CD4-positive, alpha-beta T cell (primary cell): ENCODE measurements around the gene NLGN1. TPM values are rescaled to one million over a fixed set of nuclear protein-coding genes. Genes with fewer than 3 reads are reported as not detected.

Experiments used
- ATAC-seq: fragments of 200-7000 bp; cut with Tn5 transposase; one replicate; pipeline ENCODE4 v1.10.0; 2022; ENCODE audit warnings: mild to moderate bottlenecking; ENCODE audit not compliant: poor library complexity
- CTCF ChIA-PET: fragments of 350-600 bp; sonication (Branson Sonifier 250); formaldehyde crosslinking; loops from one replicate; lab custom pipeline; 2021; ENCODE audit warnings: antibody characterized with exemption, inconsistent platforms; lab: Charles Lee
- POLR2A ChIA-PET: fragments of 350-600 bp; sonication (Branson Sonifier 250); formaldehyde crosslinking; loops from one replicate; lab custom pipeline; 2021; ENCODE audit warnings: antibody characterized with exemption, inconsistent platforms; lab: Charles Lee
- DNase-seq, 14 experiments: peaks; one replicate each; pipeline ENCODE4 v3.0.0-alpha.2; 2013 to 2020; ENCODE audit warnings: mixed read lengths in 2 of 14
- H3K27ac ChIP-seq, 2 donors: one replicate each; pipeline versions ENCODE4 v1.5.1 to v1.7.0; 2013; ENCODE audit warnings: low read length in 2 of 2, low read depth in 1 of 2, mild to moderate bottlenecking in 1 of 2
- H3K27me3 ChIP-seq, 2 experiments: 1 replicate in 1 of 2; 2 replicates in 1 of 2; pipeline versions ENCODE4 v1.6.1 to v1.7.0; 2013; ENCODE audit warnings: low read length in 2 of 2, control low read depth in 1 of 2, mild to moderate bottlenecking in 1 of 2, moderate library complexity in 1 of 2; ENCODE audit not compliant: insufficient read depth in 2 of 2, control insufficient read depth in 1 of 2
- H3K36me3 ChIP-seq: one replicate; pipeline ENCODE4 v1.6.1; 2013; ENCODE audit warnings: low read length, control low read depth; ENCODE audit not compliant: insufficient read depth
- H3K4me1 ChIP-seq: one replicate; pipeline ENCODE4 v1.6.1; 2013; ENCODE audit warnings: low read length, control low read depth; ENCODE audit not compliant: insufficient read depth
- H3K4me3 ChIP-seq: one replicate; pipeline ENCODE4 v1.5.1; 2013; ENCODE audit warnings: mild to moderate bottlenecking, low read length, moderate library complexity
- H3K9me3 ChIP-seq, 2 experiments: 1 replicate in 1 of 2; 2 replicates in 1 of 2; pipeline versions ENCODE4 v1.6.1 to v1.7.0; 2013; ENCODE audit warnings: low read length in 2 of 2, mild to moderate bottlenecking in 2 of 2, control low read depth in 1 of 2, moderate library complexity in 1 of 2; ENCODE audit not compliant: control insufficient read depth in 1 of 2, insufficient read depth in 1 of 2
- H3K27ac Mint-ChIP-seq: one replicate; pipeline ENCODE4 v1.8.0; 2020; ENCODE audit warnings: mixed read lengths
- H3K27me3 Mint-ChIP-seq: one replicate; pipeline ENCODE4 v1.8.0; 2021; ENCODE audit warnings: mixed read lengths
- H3K36me3 Mint-ChIP-seq: one replicate; pipeline ENCODE4 v1.8.0; 2021; ENCODE audit warnings: low read depth, mixed read lengths
- H3K4me1 Mint-ChIP-seq: one replicate; pipeline ENCODE4 v1.8.0; 2021; ENCODE audit warnings: low read depth, mixed read lengths
- H3K4me3 Mint-ChIP-seq: one replicate; pipeline ENCODE4 v1.8.0; 2020; ENCODE audit warnings: mild to moderate bottlenecking, mixed read lengths
- H3K9me3 Mint-ChIP-seq: one replicate; pipeline ENCODE4 v1.8.0; 2020; ENCODE audit warnings: mixed read lengths
- intact Hi-C, 2 experiments: fragments of 100-400 bp; cut with DNase I in 1 of 2; cut with micrococcal nuclease in 1 of 2; formaldehyde crosslinking; loops; one replicate each; pipeline versions ENCODE4 v1.15.1 to v1.9.0; 2023 to 2025; cut with DNase I, micrococcal nuclease
- total RNA-seq, 174 experiments: library from RNA in 2 of 174; stranded (reverse) in 2 of 174; gene quantifications; one replicate each; pipeline ENCODE4 v1.2.3 and lab custom pipeline; 2021 to 2026
- TF ChIP-seq, protein P1 (sequence below): fragments of 200-600 bp; IDR thresholded peaks from one replicate; pipeline ENCODE4 v1.8.0; 2022; ENCODE audit warnings: antibody characterized with exemption, mild to moderate bottlenecking

The NLGN1 gene
- total RNA-seq, 2 experiments from 2014 or later, result not detected

DNA sequence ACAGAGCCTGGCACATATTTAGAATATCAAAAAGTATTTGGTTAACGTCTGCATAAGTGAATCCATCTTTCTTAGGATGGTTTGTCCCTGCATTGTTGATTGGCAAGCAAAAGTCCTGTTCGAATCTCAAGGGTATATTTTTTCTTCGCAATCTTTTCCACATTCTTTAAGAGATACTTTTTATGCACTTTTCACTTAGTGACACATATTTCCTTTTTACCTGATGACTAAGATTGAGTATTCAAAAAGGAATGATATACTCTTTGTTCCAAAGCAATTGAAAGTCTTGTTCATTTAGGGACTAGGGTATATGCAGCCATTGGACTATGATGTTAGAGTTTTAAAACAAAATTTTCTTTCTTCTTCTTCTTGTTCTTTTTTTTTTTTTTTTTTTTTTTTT, 349.9 kb downstream of the NLGN1 start:
- Histone ChIP-seq H3K4me1 (no peaks in the 10 kb centered on the region), H3K27me3 (no peaks in the 10 kb centered on the region), H3K4me3 (no peak overlapping the region), H3K9me3 (no peaks in the 10 kb centered on the region), H3K36me3 (no peaks in the 10 kb centered on the region), H3K27ac (no peak overlapping the region)
- TF ChIP-seq, protein P1, sequence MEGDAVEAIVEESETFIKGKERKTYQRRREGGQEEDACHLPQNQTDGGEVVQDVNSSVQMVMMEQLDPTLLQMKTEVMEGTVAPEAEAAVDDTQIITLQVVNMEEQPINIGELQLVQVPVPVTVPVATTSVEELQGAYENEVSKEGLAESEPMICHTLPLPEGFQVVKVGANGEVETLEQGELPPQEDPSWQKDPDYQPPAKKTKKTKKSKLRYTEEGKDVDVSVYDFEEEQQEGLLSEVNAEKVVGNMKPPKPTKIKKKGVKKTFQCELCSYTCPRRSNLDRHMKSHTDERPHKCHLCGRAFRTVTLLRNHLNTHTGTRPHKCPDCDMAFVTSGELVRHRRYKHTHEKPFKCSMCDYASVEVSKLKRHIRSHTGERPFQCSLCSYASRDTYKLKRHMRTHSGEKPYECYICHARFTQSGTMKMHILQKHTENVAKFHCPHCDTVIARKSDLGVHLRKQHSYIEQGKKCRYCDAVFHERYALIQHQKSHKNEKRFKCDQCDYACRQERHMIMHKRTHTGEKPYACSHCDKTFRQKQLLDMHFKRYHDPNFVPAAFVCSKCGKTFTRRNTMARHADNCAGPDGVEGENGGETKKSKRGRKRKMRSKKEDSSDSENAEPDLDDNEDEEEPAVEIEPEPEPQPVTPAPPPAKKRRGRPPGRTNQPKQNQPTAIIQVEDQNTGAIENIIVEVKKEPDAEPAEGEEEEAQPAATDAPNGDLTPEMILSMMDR, result no peak
- H3K4me1 Mint-ChIP-seq, result no peaks in the 10 kb centered on the region
- H3K27me3 Mint-ChIP-seq, result no peaks in the 10 kb centered on the region
- no peaks in the 10 kb centered on the region for H3K36me3 Mint-ChIP-seq
- no peak for ATAC-seq
- no peak for DNase-seq
- no peak overlapping the region for H3K4me3 Mint-ChIP-seq
- CTCF ChIA-PET, result no interaction called here
- intact Hi-C loops, result no loop called here
- POLR2A ChIA-PET, result no interaction called here
- H3K27ac Mint-ChIP-seq, result no peak overlapping the region
- no peaks in the 10 kb centered on the region for H3K9me3 Mint-ChIP-seq

DNA sequence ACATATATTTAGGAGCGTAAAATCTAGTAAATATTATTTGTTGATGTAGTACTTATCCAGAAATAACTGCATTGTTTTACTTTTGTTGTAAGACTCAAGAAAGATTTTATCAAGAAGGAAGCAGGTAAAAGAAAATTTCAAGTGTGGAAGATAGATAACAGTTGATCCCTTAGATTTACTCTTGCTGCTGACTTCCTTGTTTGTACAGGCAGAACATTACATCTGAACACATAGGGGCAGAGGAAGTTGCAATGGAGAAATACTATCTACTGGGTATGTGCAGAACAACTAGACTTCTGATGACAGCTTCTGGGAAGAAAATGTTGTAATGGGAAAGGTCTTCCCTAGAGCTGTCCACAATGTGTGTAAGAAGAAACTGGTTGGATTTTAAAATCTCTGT, 350.6 kb downstream of the NLGN1 start:
- Histone ChIP-seq H3K4me1 (no peaks in the 10 kb centered on the region), H3K27me3 (no peaks in the 10 kb centered on the region), H3K27ac (no peak overlapping the region), H3K36me3 (no peaks in the 10 kb centered on the region), H3K9me3 (no peaks in the 10 kb centered on the region), H3K4me3 (no peak overlapping the region)
- H3K27me3 Mint-ChIP-seq, result no peaks in the 10 kb centered on the region
- DNase-seq (no peak), ATAC-seq (no peak)
- POLR2A ChIA-PET, result no interaction called here
- no peak overlapping the region for H3K4me3 Mint-ChIP-seq
- intact Hi-C loops, result no loop called here
- TF ChIP-seq, protein P1, result no peak
- no peak overlapping the region for H3K27ac Mint-ChIP-seq
- no peaks in the 10 kb centered on the region for H3K9me3 Mint-ChIP-seq
- CTCF ChIA-PET, result no interaction called here
- H3K36me3 Mint-ChIP-seq, result no peaks in the 10 kb centered on the region
- H3K4me1 Mint-ChIP-seq, result no peaks in the 10 kb centered on the region

DNA sequence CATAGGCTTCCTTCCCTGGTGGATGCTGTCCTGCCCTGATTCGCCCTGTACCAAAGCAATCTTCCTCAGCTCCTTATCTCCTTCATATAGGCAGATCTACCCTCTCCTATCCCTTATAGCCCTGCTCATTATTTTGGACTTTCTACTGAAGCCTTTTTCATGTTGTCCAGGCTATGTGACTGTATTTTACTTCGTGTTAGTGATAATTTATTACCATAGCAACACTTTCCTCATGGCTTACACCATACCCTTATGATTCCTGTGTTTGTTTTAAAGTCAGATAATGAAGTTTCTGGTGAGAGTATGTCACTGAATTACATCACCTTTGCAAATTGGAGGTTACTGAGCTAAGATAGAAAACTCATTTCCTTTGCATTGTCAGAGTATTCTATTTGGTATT, 352.6 kb downstream of the NLGN1 start:
- Mint-ChIP-seq H3K27me3 (no peaks in the 10 kb centered on the region), H3K27ac (no peak overlapping the region), H3K4me1 (no peaks in the 10 kb centered on the region), H3K4me3 (no peak overlapping the region), H3K36me3 (no peaks in the 10 kb centered on the region), H3K9me3 (no peaks in the 10 kb centered on the region)
- no peak overlapping the region for H3K27ac ChIP-seq
- no peaks in the 10 kb centered on the region for H3K9me3 ChIP-seq
- H3K36me3 ChIP-seq, result no peaks in the 10 kb centered on the region
- TF ChIP-seq, protein P1, result no peak
- ATAC-seq (no peak), DNase-seq (no peak)
- no peaks in the 10 kb centered on the region for H3K4me1 ChIP-seq
- ChIA-PET CTCF (interaction anchor here (1.0 kb wide), 1 partner anchor 11 kb away, joined by 3 read pairs; no protein-coding TSS in a partner anchor), POLR2A (no interaction called here)
- H3K27me3 ChIP-seq, result no peaks in the 10 kb centered on the region
- intact Hi-C loops, result no loop called here
- H3K4me3 ChIP-seq, result no peak overlapping the region
